Measurements from ENCODE around the gene DTNBP1.

The DTNBP1 gene

GRCh38 chr6:15480525-15480924 is 182.3 kb downstream of the DTNBP1 start:
- H3K36me3 Mint-ChIP-seq (ENCODE audit: low read depth), result peaks cover 44% of the 10 kb centered on the region
- peaks cover 83% of the 10 kb centered on the region for H3K4me1 Mint-ChIP-seq
- no peaks in the 10 kb centered on the region for H3K27me3 Mint-ChIP-seq (ENCODE audit: low read depth, poor library complexity)
- TF ChIP-seq CTCF (IDR thresholded peaks at IDR 0.05), result no peak
- no peak overlapping the region for H3K4me3 Mint-ChIP-seq
- H3K9me3 Mint-ChIP-seq, result peaks cover 7% of the 10 kb centered on the region
- DNase-seq, result no peak
- H3K27ac Mint-ChIP-seq, result peak overlapping the region; percentile 86

GRCh38 chr6:15479761-15480160 is 183.1 kb downstream of the DTNBP1 start:
- H3K4me1 Mint-ChIP-seq, result peaks cover 83% of the 10 kb centered on the region
- no peaks in the 10 kb centered on the region for H3K27me3 Mint-ChIP-seq (ENCODE audit: low read depth, poor library complexity)
- peak overlapping the region; percentile 1 for H3K4me3 Mint-ChIP-seq
- no peak for DNase-seq
- no peak for TF ChIP-seq CTCF (IDR thresholded peaks at IDR 0.05)
- H3K27ac Mint-ChIP-seq, result peak overlapping the region; percentile 86
- peaks cover 50% of the 10 kb centered on the region for H3K36me3 Mint-ChIP-seq (ENCODE audit: low read depth)
- H3K9me3 Mint-ChIP-seq, result peaks cover 7% of the 10 kb centered on the region

GRCh38 chr6:15477746-15478145 is 185.1 kb downstream of the DTNBP1 start:
- no peak for DNase-seq
- peaks cover 54% of the 10 kb centered on the region for H3K36me3 Mint-ChIP-seq (ENCODE audit: low read depth)
- H3K27me3 Mint-ChIP-seq (ENCODE audit: low read depth, poor library complexity), result no peaks in the 10 kb centered on the region
- H3K9me3 Mint-ChIP-seq, result peaks cover 3% of the 10 kb centered on the region
- TF ChIP-seq CTCF (IDR thresholded peaks at IDR 0.05), result no peak
- H3K4me3 Mint-ChIP-seq, result no peak overlapping the region
- peaks cover 83% of the 10 kb centered on the region for H3K4me1 Mint-ChIP-seq
- no peak overlapping the region for H3K27ac Mint-ChIP-seq

GRCh38 chr6:15476631-15477380 is 186.0 kb downstream of the DTNBP1 start:
- Mint-ChIP-seq H3K4me1 (peaks cover 81% of the 10 kb centered on the region), H3K27ac (no peak overlapping the region), H3K9me3 (peaks cover 3% of the 10 kb centered on the region), H3K36me3 (ENCODE audit: low read depth) (peaks cover 52% of the 10 kb centered on the region), H3K27me3 (ENCODE audit: low read depth, poor library complexity) (no peaks in the 10 kb centered on the region), H3K4me3 (no peak overlapping the region)
- DNase-seq, result no peak
- TF ChIP-seq CTCF (IDR thresholded peaks at IDR 0.05), result no peak

GRCh38 chr6:15475872-15476271 is 187.0 kb downstream of the DTNBP1 start:
- Mint-ChIP-seq H3K9me3 (peaks cover 3% of the 10 kb centered on the region), H3K27ac (peak overlapping the region; percentile 73), H3K4me3 (no peak overlapping the region), H3K36me3 (ENCODE audit: low read depth) (peaks cover 52% of the 10 kb centered on the region), H3K27me3 (ENCODE audit: low read depth, poor library complexity) (no peaks in the 10 kb centered on the region), H3K4me1 (peaks cover 71% of the 10 kb centered on the region)
- no peak for TF ChIP-seq CTCF (IDR thresholded peaks at IDR 0.05)
- DNase-seq, result no peak

- Mint-ChIP-seq H3K9me3 (peaks cover 3% of the 10 kb centered on the region), H3K4me1 (peaks cover 65% of the 10 kb centered on the region), H3K36me3 (ENCODE audit: low read depth) (peaks cover 52% of the 10 kb centered on the region), H3K27ac (peak overlapping the region; percentile 73), H3K27me3 (ENCODE audit: low read depth, poor library complexity) (no peaks in the 10 kb centered on the region), H3K4me3 (no peak overlapping the region)
- no peak for DNase-seq
- TF ChIP-seq CTCF (IDR thresholded peaks at IDR 0.05), result no peak
These were observed 187.6 kb downstream of the DTNBP1 start for GRCh38 chr6:15475261-15475660.

Data from nephron progenitor cell (in vitro differentiated cells).